Measurements from ENCODE around the gene CNTNAP2. TPM values are rescaled to one million over a fixed set of nuclear protein-coding genes. Genes with fewer than 3 reads are reported as not detected.
A peak's percentile ranks its signal among the peaks of the same experiment; 100 is the strongest.
"Not testable (repeated sequence)": the region's sequence is repeated elsewhere in the genome, so short reads cannot be mapped to it uniquely, and the experiment has no call there.

Gene CNTNAP2
- total RNA-seq, 1 experiment from 2014 or later, result 0.03 TPM

- no peak for DNase-seq (ENCODE audit: low spot score)
Observed at GRCh38 chr7:148290538-148290937, 2173.9 kb downstream of the CNTNAP2 start.

GRCh38 chr7:148291799-148292198, 2175.2 kb downstream of the CNTNAP2 start:
- DNase-seq (ENCODE audit: low spot score), result no peak

- DNase-seq (ENCODE audit: low spot score), result peak; percentile 23
Observed at GRCh38 chr7:148296994-148297644, 2180.5 kb downstream of the CNTNAP2 start.

GRCh38 chr7:148298768-148299167, 2182.2 kb downstream of the CNTNAP2 start:
- not testable (repeated sequence) for DNase-seq (ENCODE audit: low spot score)

- DNase-seq (ENCODE audit: low spot score), result peak; percentile 63
Observed at GRCh38 chr7:148299350-148300276, 2183.0 kb downstream of the CNTNAP2 start.

- DNase-seq (ENCODE audit: low spot score), result not testable (repeated sequence)
Observed at GRCh38 chr7:148302436-148302835, 2185.8 kb downstream of the CNTNAP2 start.

GRCh38 chr7:148303295-148304082, 2186.9 kb downstream of the CNTNAP2 start:
- DNase-seq (ENCODE audit: low spot score), result no peak

GRCh38 chr7:148304083-148304335, 2187.4 kb downstream of the CNTNAP2 start:
- no peak for DNase-seq (ENCODE audit: low spot score)

GRCh38 chr7:148304456-148304855, 2187.9 kb downstream of the CNTNAP2 start:
- no peak for DNase-seq (ENCODE audit: low spot score)

- no peak for DNase-seq (ENCODE audit: low spot score)
Observed at GRCh38 chr7:148306759-148307158, 2190.2 kb downstream of the CNTNAP2 start.

- no peak for DNase-seq (ENCODE audit: low spot score)
Observed at GRCh38 chr7:148318102-148318811, 2201.7 kb downstream of the CNTNAP2 start.

GRCh38 chr7:148318838-148319237, 2202.2 kb downstream of the CNTNAP2 start:
- DNase-seq (ENCODE audit: low spot score), result no peak

- DNase-seq (ENCODE audit: low spot score), result no peak
Observed at GRCh38 chr7:148319316-148319808, 2202.8 kb downstream of the CNTNAP2 start.

GRCh38 chr7:148325208-148325607, 2208.6 kb downstream of the CNTNAP2 start:
- DNase-seq (ENCODE audit: low spot score), result no peak

GRCh38 chr7:148327379-148327778, 2210.8 kb downstream of the CNTNAP2 start:
- DNase-seq (ENCODE audit: low spot score), result no peak

GRCh38 chr7:148328906-148329305, 2212.3 kb downstream of the CNTNAP2 start:
- no peak for DNase-seq (ENCODE audit: low spot score)

GRCh38 chr7:148330124-148330818, 2213.7 kb downstream of the CNTNAP2 start:
- DNase-seq (ENCODE audit: low spot score), result no peak

- DNase-seq (ENCODE audit: low spot score), result no peak
Observed at GRCh38 chr7:148330822-148331221, 2214.2 kb downstream of the CNTNAP2 start.

GRCh38 chr7:148331456-148331855, 2214.9 kb downstream of the CNTNAP2 start:
- not testable (repeated sequence) for DNase-seq (ENCODE audit: low spot score)

Data from HT-29 (cell line).